ENCODE data around the gene B4GALT1. TPM values are rescaled to one million over a fixed set of nuclear protein-coding genes. Genes with fewer than 3 reads are reported as not detected.

B4GALT1 gene
- total and polyA plus RNA-seq, 2 donors from 2014 or later = 33.0 to 163 TPM

- TF ChIP-seq, protein P1, sequence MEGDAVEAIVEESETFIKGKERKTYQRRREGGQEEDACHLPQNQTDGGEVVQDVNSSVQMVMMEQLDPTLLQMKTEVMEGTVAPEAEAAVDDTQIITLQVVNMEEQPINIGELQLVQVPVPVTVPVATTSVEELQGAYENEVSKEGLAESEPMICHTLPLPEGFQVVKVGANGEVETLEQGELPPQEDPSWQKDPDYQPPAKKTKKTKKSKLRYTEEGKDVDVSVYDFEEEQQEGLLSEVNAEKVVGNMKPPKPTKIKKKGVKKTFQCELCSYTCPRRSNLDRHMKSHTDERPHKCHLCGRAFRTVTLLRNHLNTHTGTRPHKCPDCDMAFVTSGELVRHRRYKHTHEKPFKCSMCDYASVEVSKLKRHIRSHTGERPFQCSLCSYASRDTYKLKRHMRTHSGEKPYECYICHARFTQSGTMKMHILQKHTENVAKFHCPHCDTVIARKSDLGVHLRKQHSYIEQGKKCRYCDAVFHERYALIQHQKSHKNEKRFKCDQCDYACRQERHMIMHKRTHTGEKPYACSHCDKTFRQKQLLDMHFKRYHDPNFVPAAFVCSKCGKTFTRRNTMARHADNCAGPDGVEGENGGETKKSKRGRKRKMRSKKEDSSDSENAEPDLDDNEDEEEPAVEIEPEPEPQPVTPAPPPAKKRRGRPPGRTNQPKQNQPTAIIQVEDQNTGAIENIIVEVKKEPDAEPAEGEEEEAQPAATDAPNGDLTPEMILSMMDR (IDR thresholded peaks at IDR 0.05; ENCODE audit: borderline replicate concordance, extremely low read depth, insufficient read depth) = no peak
- no peak for FAIRE-seq
- H3K9ac ChIP-seq (ENCODE audit: low read length in 3 of 3) = no peak overlapping the region
- no peak for DNase-seq
- H3K36me3 ChIP-seq (ENCODE audit: control insufficient read depth in 2 of 3, insufficient read depth in 3 of 3, low read length in 3 of 3) = no peaks in the 10 kb centered on the region
- peaks cover 0 to 10% (median 3%) of the 10 kb centered on the region in 3 donors for H3K4me1 ChIP-seq (ENCODE audit: control insufficient read depth in 2 of 3, insufficient read depth in 2 of 3, low read depth in 1 of 3, low read length in 3 of 3)
- no peaks in the 10 kb centered on the region for H3K9me3 ChIP-seq (ENCODE audit: control insufficient read depth in 2 of 3, insufficient read depth in 1 of 3, low read length in 3 of 3)
- intact Hi-C loops (cut with DNase I) = loop anchor here (5.0 kb wide), 1 partner anchor 147 kb away; no protein-coding TSS in a partner anchor
- no peak overlapping the region for H3K27ac ChIP-seq (ENCODE audit: low read depth in 2 of 2, low read length in 2 of 2)
- no peak overlapping the region for H3K4me3 ChIP-seq (ENCODE audit: low read length in 3 of 3)
- H3K27me3 ChIP-seq (ENCODE audit: control insufficient read depth, insufficient read depth, low read length) = no peaks in the 10 kb centered on the region
Measured at GRCh38 chr9:33080534-33080933, 86.6 kb downstream of the B4GALT1 start.

GRCh38 chr9:33076046-33077004 lies 90.8 kb downstream of the B4GALT1 start, which contains the start of gene SMU1:
SMU1 (minus strand) TSS chr9:33076674; CDS start chr9:33076608, 66 bp downstream.
- Histone ChIP-seq H3K27me3 (ENCODE audit: control insufficient read depth, insufficient read depth, low read length) (no peaks in the 10 kb centered on the region), H3K9me3 (ENCODE audit: control insufficient read depth in 2 of 3, insufficient read depth in 1 of 3, low read length in 3 of 3) (no peaks in the 10 kb centered on the region), H3K4me3 (ENCODE audit: low read length in 3 of 3) (peak within 1 kb of the TSS; percentile 87 to 100 (median 96)), H3K36me3 (ENCODE audit: control insufficient read depth in 2 of 3, insufficient read depth in 3 of 3, low read length in 3 of 3) (peaks cover under 1 to 9% (median 3%) of the 10 kb centered on the region in 3 donors), H3K4me1 (ENCODE audit: control insufficient read depth in 2 of 3, insufficient read depth in 2 of 3, low read depth in 1 of 3, low read length in 3 of 3) (peaks cover 0 to 8% (median 0%) of the 10 kb centered on the region in 3 donors), H3K9ac (ENCODE audit: low read length in 3 of 3) (peak within 1 kb of the TSS; percentile 89 to 99 (median 92)), H3K27ac (ENCODE audit: low read depth in 2 of 2, low read length in 2 of 2) (peak within 1 kb of the TSS; percentile 89 to 96)
- TF ChIP-seq, protein P1 (IDR thresholded peaks at IDR 0.05; ENCODE audit: borderline replicate concordance, extremely low read depth, insufficient read depth) = no peak
- intact Hi-C loops (cut with DNase I) = no loop called here
- peak; percentile 92 for FAIRE-seq
- peak; percentile 98 to 99 (median 99) for DNase-seq

DNA sequence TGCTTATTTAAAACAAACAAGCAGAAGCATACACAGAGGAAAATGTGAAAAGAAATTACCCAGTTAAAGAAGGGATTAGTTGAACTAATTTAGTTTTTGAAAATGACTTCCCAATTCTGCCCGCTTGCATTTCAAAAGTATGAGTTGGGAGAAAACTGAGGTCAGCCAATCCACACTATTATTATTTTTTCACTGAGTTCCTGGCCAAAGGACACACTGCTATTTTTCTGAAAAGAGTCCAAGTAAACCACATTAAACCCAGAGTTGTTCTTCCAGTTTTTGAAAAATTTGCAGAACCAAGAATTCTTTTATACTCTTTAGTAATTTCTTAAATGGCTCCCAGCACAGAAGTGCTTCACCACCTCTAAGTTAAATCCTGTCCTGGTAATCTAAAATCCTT lies 98.1 kb downstream of the B4GALT1 start:
- H3K36me3 ChIP-seq (ENCODE audit: control insufficient read depth in 2 of 3, insufficient read depth in 3 of 3, low read length in 3 of 3) = peaks cover 12 to 27% (median 25%) of the 10 kb centered on the region in 3 donors
- FAIRE-seq = no peak

More for the DNA sequence above, 98.1 kb downstream of the B4GALT1 start:
- no peaks in the 10 kb centered on the region for H3K9me3 ChIP-seq (ENCODE audit: control insufficient read depth in 2 of 3, insufficient read depth in 1 of 3, low read length in 3 of 3)
- TF ChIP-seq, protein P1 (IDR thresholded peaks at IDR 0.05; ENCODE audit: borderline replicate concordance, extremely low read depth, insufficient read depth) = no peak
- H3K27me3 ChIP-seq (ENCODE audit: control insufficient read depth, insufficient read depth, low read length) = no peaks in the 10 kb centered on the region
- H3K4me3 ChIP-seq (ENCODE audit: low read length in 3 of 3) = no peak overlapping the region
- intact Hi-C loops (cut with DNase I) = no loop called here
- peaks cover 0 to 3% (median 0%) of the 10 kb centered on the region in 3 donors for H3K4me1 ChIP-seq (ENCODE audit: control insufficient read depth in 2 of 3, insufficient read depth in 2 of 3, low read depth in 1 of 3, low read length in 3 of 3)
- no peak overlapping the region for H3K9ac ChIP-seq (ENCODE audit: low read length in 3 of 3)
- no peak overlapping the region for H3K27ac ChIP-seq (ENCODE audit: low read depth in 2 of 2, low read length in 2 of 2)
- DNase-seq = no peak
